Spleen (tissue), 13 donors: ENCODE data around the gene AQP2. TPM values are rescaled to one million over a fixed set of nuclear protein-coding genes. Genes with fewer than 3 reads are reported as not detected.

Source experiments
- DNase-seq: peaks from one replicate; pipeline ENCODE4 v3.0.0-alpha.2; 2020
- H3K27ac ChIP-seq, 8 donors: fragments of 200-600 bp; sonication (generic) in 7 of 8; 1 replicate in 4 of 8; 2 replicates in 4 of 8; pipeline versions ENCODE4 v1.5.0 to v1.8.0; 2016 to 2021; ENCODE audit warnings: inconsistent platforms in 4 of 8, mild to moderate bottlenecking in 4 of 8, moderate library complexity in 1 of 8
- H3K27me3 ChIP-seq, 7 donors: fragments of 200-600 bp; sonication (generic) in 6 of 7; replicated peaks in 1 of 7; 1 replicate in 4 of 7; 2 replicates in 3 of 7; pipeline versions ENCODE4 v1.5.0 to v1.8.0; 2016 to 2021; ENCODE audit warnings: inconsistent platforms in 3 of 7, mild to moderate bottlenecking in 1 of 7
- H3K36me3 ChIP-seq, 6 donors: fragments of 200-600 bp; sonication (generic) in 5 of 6; 1 replicate in 4 of 6; 2 replicates in 2 of 6; pipeline versions ENCODE4 v1.5.0 to v1.8.0; 2016 to 2021; ENCODE audit warnings: inconsistent platforms in 2 of 6
- H3K4me1 ChIP-seq, 6 donors: fragments of 200-600 bp; sonication (generic) in 5 of 6; 1 replicate in 3 of 6; 2 replicates in 3 of 6; pipeline versions ENCODE4 v1.5.0 to v1.8.0; 2016 to 2021; ENCODE audit warnings: inconsistent platforms in 3 of 6
- H3K4me3 ChIP-seq, 8 donors: fragments of 200-600 bp; sonication (generic) in 7 of 8; 1 replicate in 4 of 8; 2 replicates in 4 of 8; pipeline versions ENCODE4 v1.5.0 to v1.8.0; 2016 to 2021; ENCODE audit warnings: inconsistent platforms in 4 of 8, mild to moderate bottlenecking in 4 of 8, moderate library complexity in 2 of 8
- H3K9me3 ChIP-seq, 8 donors: fragments of 200-600 bp; sonication (generic) in 7 of 8; 1 replicate in 4 of 8; 2 replicates in 4 of 8; pipeline versions ENCODE4 v1.5.0 to v1.8.0; 2016 to 2021; ENCODE audit warnings: inconsistent platforms in 4 of 8
- CTCF ChIP-seq, 11 experiments: fragments of 200-600 bp in 7 of 11; fragments of 450-650 bp in 4 of 11; sonication (generic) in 4 of 11; IDR thresholded peaks in 8 of 11; conservative IDR thresholded peaks in 3 of 11; 1 replicate in 7 of 11; 2 replicates in 4 of 11; pipeline versions ENCODE4 v1.4.0 to v1.8.0; 2016 to 2021; ENCODE audit warnings: antibody characterized with exemption in 11 of 11, inconsistent platforms in 4 of 11, mild to moderate bottlenecking in 1 of 11
- POLR2A ChIP-seq, 3 donors: fragments of 450-650 bp; IDR thresholded peaks; one replicate each; pipeline ENCODE4 v1.5.1; 2017; ENCODE audit warnings: antibody characterized with exemption in 3 of 3, mild to moderate bottlenecking in 1 of 3
- POLR2AphosphoS5 ChIP-seq, 3 donors: sonication (generic); formaldehyde crosslinking; IDR thresholded peaks; one replicate each; pipeline ENCODE4 v1.5.1; 2017; ENCODE audit warnings: antibody characterized with exemption in 3 of 3
- WGBS, 5 donors: extraction: QIAGEN DNeasy Blood & Tissue Kit in 3 of 5; methylation state at CpG; one replicate each; pipeline versions ENCODE4 v1.1.5 to v1.1.7; 2013 to 2018; 5-methylcytosine and 5-hydroxymethylcytosine counted together
- intact Hi-C: fragments of 100-400 bp; cut with DNase I; formaldehyde crosslinking; loops from one replicate; pipeline ENCODE4 v1.15.0; 2023; ENCODE audit warnings: low total_unique reads
- long read RNA-seq, 2 donors: transcript quantifications; one replicate each; lab custom pipeline, GENCODE V29; 2026
- polyA plus RNA-seq, 3 donors: library from polyadenylated mRNA; stranded (reverse); fragments of 200-250 nt; gene quantifications; one replicate each; pipeline ENCODE4 v1.2.1, GENCODE V29; 2013
- total RNA-seq, 7 donors: library from RNA; depleted of rRNA in 3 of 7; stranded (reverse); fragments of >200 nt in 3 of 7; fragmentation: NEBNext Ultra II Directional in 4 of 7; extraction: Animal tissue kit (Norgen Biotek cat#: 25700) in 4 of 7; gene quantifications; one replicate each; pipeline versions ENCODE4 v1.1.0 to v1.2.1, GENCODE V29; 2016 to 2021
- donor health status: healthy with polysubstance abuse.
- donor health status: DM: no; HTN: no; CAD: no; lungs with moderate emphysema.
- donor health status: DM: no; HTN: no; CAD: no.
- donor health status: Bipolar disorder and iron deficiency.
- donor health status: healthy.
- donor health status: DM: no; HTN: no; CAD: no.
- donor health status: DM: yes; HTN: yes; CAD: no.

AQP2 gene
- total RNA-seq: not detected
- polyA plus RNA-seq: not detected
- long read RNA-seq, donor 1: 0 reads
- long read RNA-seq, donor 2: 0 reads

- WGBS, 5 donors: 88 to 92% (median 89%) methylated on average over 31 to 32 of the region's 32 CpGs
- H3K9me3 ChIP-seq: no peaks in the 10 kb centered on the region
- H3K36me3 ChIP-seq: no peaks in the 10 kb centered on the region
- peak; percentile 54 for DNase-seq
- peaks cover 0 to 63% (median 10%) of the 10 kb centered on the region in 7 donors for H3K27me3 ChIP-seq
- H3K4me1 ChIP-seq: peaks cover 0 to 38% (median 12%) of the 10 kb centered on the region in 6 donors
- TF ChIP-seq POLR2A (IDR thresholded peaks at IDR 0.05): no peak
- no peak for TF ChIP-seq POLR2AphosphoS5 (IDR thresholded peaks at IDR 0.05)
- TF ChIP-seq CTCF (IDR thresholded peaks at IDR 0.05 in 8 of 11, conservative IDR thresholded peaks at IDR 0.05 in 3 of 11): no peak
- no peak within 1 kb of the TSS for H3K4me3 ChIP-seq
- H3K27ac ChIP-seq: no peak within 1 kb of the TSS
- intact Hi-C loops: no loop called here
These were observed at the start of gene AQP2 for GRCh38 chr12:49950273-49951251. TSS of gene AQP2 (plus strand) at chr12:49950737. CDS start at chr12:49950831, 94 bp downstream.

- no peak for DNase-seq
- TF ChIP-seq POLR2AphosphoS5 (IDR thresholded peaks at IDR 0.05) (no peak), POLR2A (IDR thresholded peaks at IDR 0.05) (no peak), CTCF (IDR thresholded peaks at IDR 0.05 in 8 of 11, conservative IDR thresholded peaks at IDR 0.05 in 3 of 11) (no peak)
- Histone ChIP-seq H3K4me1 (peaks cover 0 to 19% (median 12%) of the 10 kb centered on the region in 6 donors), H3K27ac (no peak overlapping the region), H3K4me3 (no peak overlapping the region), H3K36me3 (no peaks in the 10 kb centered on the region), H3K27me3 (peaks cover 0 to 57% (median 10%) of the 10 kb centered on the region in 7 donors), H3K9me3 (no peaks in the 10 kb centered on the region)
- intact Hi-C loops: no loop called here
- 53 to 66% (median 61%) methylated on average over 4 of the region's 4 CpGs for WGBS, 5 donors
These were observed 49.5 kb upstream of the AQP2 start for GRCh38 chr12:49901026-49901425.

GRCh38 chr12:49901986-49902385 is 48.6 kb upstream of the AQP2 start:
- DNase-seq: peak; percentile 59
- Histone ChIP-seq H3K27me3 (peaks cover 0 to 51% (median 10%) of the 10 kb centered on the region in 7 donors), H3K4me1 (peaks cover 0 to 19% (median 12%) of the 10 kb centered on the region in 6 donors), H3K36me3 (no peaks in the 10 kb centered on the region), H3K27ac (no peak overlapping the region), H3K9me3 (no peaks in the 10 kb centered on the region), H3K4me3 (no peak overlapping the region)
- TF ChIP-seq POLR2A (IDR thresholded peaks at IDR 0.05) (no peak), CTCF (IDR thresholded peaks at IDR 0.05 in 8 of 11, conservative IDR thresholded peaks at IDR 0.05 in 3 of 11) (no peak), POLR2AphosphoS5 (IDR thresholded peaks at IDR 0.05) (no peak)
- intact Hi-C loops: no loop called here
- 81 to 96% (median 89%) methylated on average over 5 of the region's 5 CpGs for WGBS, 5 donors
